Measurements from ENCODE around the gene THSD7B. TPM values are rescaled to one million over a fixed set of nuclear protein-coding genes. Genes with fewer than 3 reads are reported as not detected.

Gene THSD7B
- total and polyA plus RNA-seq, 4 donors = 3.9 to 10.8 (median 4.0) TPM

- Histone ChIP-seq H3K4me3 (ENCODE audit: low read depth, low read length) (no peak overlapping the region), H3K27me3 (ENCODE audit: control insufficient read depth, insufficient read depth, low read length) (no peaks in the 10 kb centered on the region), H3K27ac (ENCODE audit: low read depth, low read length) (peak overlapping the region; percentile 34), H3K9me3 (ENCODE audit: control insufficient read depth, insufficient read depth, low read length) (no peaks in the 10 kb centered on the region), H3K36me3 (ENCODE audit: control insufficient read depth, insufficient read depth, low read length) (no peaks in the 10 kb centered on the region), H3K4me1 (ENCODE audit: control insufficient read depth, insufficient read depth, low read length) (no peaks in the 10 kb centered on the region)
- DNase-seq (ENCODE audit: low read depth in 4 of 6, low spot score in 6 of 6) = peak in 1 of 6 donors; percentile 35
- WGBS (ENCODE audit: insufficient coverage) = no CpG with 5 or more reads among the region's 6 CpGs
Measured at GRCh38 chr2:136863468-136863867, 98.1 kb downstream of the THSD7B start.

DNA sequence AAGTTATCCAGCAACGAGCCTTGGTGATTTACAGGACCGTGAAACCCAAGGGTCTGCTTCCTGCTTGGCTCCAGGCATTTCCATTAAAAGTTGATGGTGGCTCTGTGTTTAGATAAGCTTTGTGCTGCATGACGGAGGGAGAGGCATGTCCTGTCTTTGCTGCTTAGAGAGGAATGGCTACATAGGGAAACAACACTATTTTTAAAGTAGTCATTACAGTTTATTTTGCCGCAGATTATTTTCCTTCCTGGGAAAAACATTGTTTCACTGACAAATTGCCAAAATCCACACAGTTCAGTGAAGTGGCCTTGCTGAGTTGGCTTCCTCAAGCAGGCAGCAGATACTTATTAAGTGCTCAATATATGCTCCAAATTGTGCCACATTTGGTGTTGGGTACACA lies 98.5 kb downstream of the THSD7B start:
- DNase-seq (ENCODE audit: low read depth in 4 of 6, low spot score in 6 of 6) = peak in 3 of 6 donors; percentile 15 to 69 (median 28)
- Histone ChIP-seq H3K27me3 (ENCODE audit: control insufficient read depth, insufficient read depth, low read length) (no peaks in the 10 kb centered on the region), H3K36me3 (ENCODE audit: control insufficient read depth, insufficient read depth, low read length) (no peaks in the 10 kb centered on the region), H3K4me3 (ENCODE audit: low read depth, low read length) (peak overlapping the region; percentile 2), H3K9me3 (ENCODE audit: control insufficient read depth, insufficient read depth, low read length) (no peaks in the 10 kb centered on the region), H3K27ac (ENCODE audit: low read depth, low read length) (peak overlapping the region; percentile 34), H3K4me1 (ENCODE audit: control insufficient read depth, insufficient read depth, low read length) (no peaks in the 10 kb centered on the region)
- WGBS (ENCODE audit: insufficient coverage) = 56% methylated on average over 2 of the region's 4 CpGs

- Histone ChIP-seq H3K27ac (ENCODE audit: low read depth, low read length) (no peak overlapping the region), H3K27me3 (ENCODE audit: control insufficient read depth, insufficient read depth, low read length) (no peaks in the 10 kb centered on the region), H3K36me3 (ENCODE audit: control insufficient read depth, insufficient read depth, low read length) (no peaks in the 10 kb centered on the region), H3K4me3 (ENCODE audit: low read depth, low read length) (no peak overlapping the region), H3K4me1 (ENCODE audit: control insufficient read depth, insufficient read depth, low read length) (no peaks in the 10 kb centered on the region), H3K9me3 (ENCODE audit: control insufficient read depth, insufficient read depth, low read length) (no peaks in the 10 kb centered on the region)
- no peak for DNase-seq (ENCODE audit: low read depth in 4 of 6, low spot score in 6 of 6)
- WGBS (ENCODE audit: insufficient coverage) = no CpG with 5 or more reads among the region's 1 CpG
Measured at GRCh38 chr2:136871424-136871823, 106.1 kb downstream of the THSD7B start.

- no peak overlapping the region for H3K27ac ChIP-seq (ENCODE audit: low read depth, low read length)
- H3K27me3 ChIP-seq (ENCODE audit: control insufficient read depth, insufficient read depth, low read length) = no peaks in the 10 kb centered on the region
- no peaks in the 10 kb centered on the region for H3K4me1 ChIP-seq (ENCODE audit: control insufficient read depth, insufficient read depth, low read length)
- WGBS (ENCODE audit: insufficient coverage) = 81% methylated on average over 3 of the region's 6 CpGs
- no peaks in the 10 kb centered on the region for H3K9me3 ChIP-seq (ENCODE audit: control insufficient read depth, insufficient read depth, low read length)
- H3K4me3 ChIP-seq (ENCODE audit: low read depth, low read length) = no peak overlapping the region
- DNase-seq (ENCODE audit: low read depth in 4 of 6, low spot score in 6 of 6) = no peak
- no peaks in the 10 kb centered on the region for H3K36me3 ChIP-seq (ENCODE audit: control insufficient read depth, insufficient read depth, low read length)
Measured at GRCh38 chr2:136874258-136874657, 108.9 kb downstream of the THSD7B start.

GRCh38 chr2:136891100-136891499 lies 125.8 kb downstream of the THSD7B start:
- H3K4me3 ChIP-seq (ENCODE audit: low read depth, low read length) = no peak overlapping the region
- H3K36me3 ChIP-seq (ENCODE audit: control insufficient read depth, insufficient read depth, low read length) = no peaks in the 10 kb centered on the region
- no peaks in the 10 kb centered on the region for H3K27me3 ChIP-seq (ENCODE audit: control insufficient read depth, insufficient read depth, low read length)
- no peaks in the 10 kb centered on the region for H3K9me3 ChIP-seq (ENCODE audit: control insufficient read depth, insufficient read depth, low read length)
- H3K4me1 ChIP-seq (ENCODE audit: control insufficient read depth, insufficient read depth, low read length) = no peaks in the 10 kb centered on the region
- WGBS (ENCODE audit: insufficient coverage) = no CpG with 5 or more reads among the region's 1 CpG
- DNase-seq (ENCODE audit: low read depth in 4 of 6, low spot score in 6 of 6) = no peak
- H3K27ac ChIP-seq (ENCODE audit: low read depth, low read length) = no peak overlapping the region

DNA sequence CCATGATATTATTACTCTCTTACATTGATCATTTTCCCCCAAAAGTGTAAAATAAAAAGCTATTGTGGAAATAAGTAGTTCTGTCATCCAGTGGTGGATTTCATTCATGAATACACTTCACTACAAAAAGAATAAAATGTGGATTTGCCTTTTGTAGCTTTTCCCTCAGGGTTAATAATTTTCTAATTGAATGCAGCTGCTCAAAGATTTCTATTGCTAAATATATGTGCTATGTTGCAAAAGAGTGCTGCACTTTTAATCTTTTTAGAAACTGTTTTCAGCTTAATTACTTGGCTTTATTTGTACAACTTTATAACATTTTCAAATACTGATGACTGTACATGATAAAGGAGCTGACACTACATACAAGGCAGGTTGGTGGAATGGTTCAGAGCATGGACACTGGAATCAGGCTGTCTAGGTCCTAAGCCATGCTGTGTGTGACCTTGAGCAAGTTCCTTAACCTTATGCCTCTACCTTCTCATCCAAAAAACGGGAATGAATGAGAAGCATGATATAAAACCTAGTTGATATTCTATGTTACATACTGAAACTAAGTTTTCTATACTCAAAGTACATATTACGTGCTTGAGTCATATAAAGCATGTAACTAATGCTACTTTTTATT lies 128.8 kb downstream of the THSD7B start:
- no peaks in the 10 kb centered on the region for H3K36me3 ChIP-seq (ENCODE audit: control insufficient read depth, insufficient read depth, low read length)
- H3K27ac ChIP-seq (ENCODE audit: low read depth, low read length) = no peak overlapping the region
- no peak overlapping the region for H3K4me3 ChIP-seq (ENCODE audit: low read depth, low read length)
- H3K27me3 ChIP-seq (ENCODE audit: control insufficient read depth, insufficient read depth, low read length) = no peaks in the 10 kb centered on the region
- no peaks in the 10 kb centered on the region for H3K9me3 ChIP-seq (ENCODE audit: control insufficient read depth, insufficient read depth, low read length)
- WGBS (ENCODE audit: insufficient coverage) = no CpG with 5 or more reads among the region's 2 CpGs
- DNase-seq (ENCODE audit: low read depth in 4 of 6, low spot score in 6 of 6) = no peak
- no peaks in the 10 kb centered on the region for H3K4me1 ChIP-seq (ENCODE audit: control insufficient read depth, insufficient read depth, low read length)

GRCh38 chr2:136901732-136902131 lies 136.4 kb downstream of the THSD7B start:
- Histone ChIP-seq H3K4me1 (ENCODE audit: control insufficient read depth, insufficient read depth, low read length) (no peaks in the 10 kb centered on the region), H3K27me3 (ENCODE audit: control insufficient read depth, insufficient read depth, low read length) (no peaks in the 10 kb centered on the region), H3K27ac (ENCODE audit: low read depth, low read length) (no peak overlapping the region), H3K9me3 (ENCODE audit: control insufficient read depth, insufficient read depth, low read length) (no peaks in the 10 kb centered on the region), H3K4me3 (ENCODE audit: low read depth, low read length) (no peak overlapping the region), H3K36me3 (ENCODE audit: control insufficient read depth, insufficient read depth, low read length) (no peaks in the 10 kb centered on the region)
- no CpG with 5 or more reads among the region's 4 CpGs for WGBS (ENCODE audit: insufficient coverage)
- no peak for DNase-seq (ENCODE audit: low read depth in 4 of 6, low spot score in 6 of 6)

DNA sequence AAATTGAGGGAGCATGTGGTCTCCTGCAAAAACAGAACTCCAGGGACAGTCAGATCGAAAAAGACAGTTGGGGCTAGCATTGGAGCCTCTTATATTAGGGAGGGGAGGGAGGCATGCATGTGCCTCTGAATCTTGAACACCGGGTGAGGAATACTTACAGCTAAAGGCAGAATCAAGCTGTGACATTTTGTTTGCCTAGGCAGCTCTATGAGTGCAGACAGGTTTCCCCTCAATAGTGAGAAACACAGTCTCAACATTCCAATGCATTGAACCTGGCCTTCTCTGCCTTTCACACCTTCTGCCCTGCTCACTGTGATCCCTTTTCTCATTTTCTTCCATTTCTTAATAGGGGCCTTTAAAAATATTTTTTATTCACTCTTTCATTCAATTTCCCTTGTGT lies 140.4 kb downstream of the THSD7B start:
- DNase-seq (ENCODE audit: low read depth in 4 of 6, low spot score in 6 of 6) = peak in 1 of 6 donors; percentile 59
- H3K9me3 ChIP-seq (ENCODE audit: control insufficient read depth, insufficient read depth, low read length) = no peaks in the 10 kb centered on the region
- no peaks in the 10 kb centered on the region for H3K36me3 ChIP-seq (ENCODE audit: control insufficient read depth, insufficient read depth, low read length)
- no peaks in the 10 kb centered on the region for H3K4me1 ChIP-seq (ENCODE audit: control insufficient read depth, insufficient read depth, low read length)
- no peak overlapping the region for H3K4me3 ChIP-seq (ENCODE audit: low read depth, low read length)
- no peak overlapping the region for H3K27ac ChIP-seq (ENCODE audit: low read depth, low read length)
- H3K27me3 ChIP-seq (ENCODE audit: control insufficient read depth, insufficient read depth, low read length) = no peaks in the 10 kb centered on the region
- WGBS (ENCODE audit: insufficient coverage) = 50% methylated on average over 2 of the region's 2 CpGs

- Histone ChIP-seq H3K9me3 (ENCODE audit: control insufficient read depth, insufficient read depth, low read length) (no peaks in the 10 kb centered on the region), H3K4me3 (ENCODE audit: low read depth, low read length) (no peak overlapping the region), H3K27ac (ENCODE audit: low read depth, low read length) (no peak overlapping the region), H3K27me3 (ENCODE audit: control insufficient read depth, insufficient read depth, low read length) (no peaks in the 10 kb centered on the region), H3K4me1 (ENCODE audit: control insufficient read depth, insufficient read depth, low read length) (no peaks in the 10 kb centered on the region), H3K36me3 (ENCODE audit: control insufficient read depth, insufficient read depth, low read length) (no peaks in the 10 kb centered on the region)
- no peak for DNase-seq (ENCODE audit: low read depth in 4 of 6, low spot score in 6 of 6)
- WGBS (ENCODE audit: insufficient coverage) = 14% methylated on average over 1 of the region's 1 CpG
Measured at GRCh38 chr2:136909777-136910176, 144.4 kb downstream of the THSD7B start.

DNA sequence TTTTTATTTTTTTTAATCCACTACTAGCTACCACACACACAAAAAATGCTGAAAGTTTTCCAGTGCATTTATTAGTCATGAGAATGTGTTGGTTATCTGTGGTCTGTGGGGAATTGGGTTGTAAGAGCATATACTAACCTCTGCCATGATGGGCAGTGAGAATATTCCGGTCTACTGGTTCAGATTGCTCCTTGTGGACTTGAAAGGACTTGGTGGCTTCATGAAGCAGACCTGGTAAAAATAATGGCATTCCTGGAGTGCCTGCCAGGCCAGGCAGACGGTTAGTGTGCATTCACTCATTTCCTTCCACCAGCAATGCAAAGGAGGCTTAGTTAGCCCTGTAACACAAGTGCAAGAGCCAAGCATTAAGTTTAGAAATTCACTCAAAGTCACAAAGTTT lies 150.8 kb downstream of the THSD7B start:
- WGBS (ENCODE audit: insufficient coverage) = 75% methylated on average over 2 of the region's 2 CpGs
- Histone ChIP-seq H3K9me3 (ENCODE audit: control insufficient read depth, insufficient read depth, low read length) (peaks cover 6% of the 10 kb centered on the region), H3K27me3 (ENCODE audit: control insufficient read depth, insufficient read depth, low read length) (no peaks in the 10 kb centered on the region), H3K4me3 (ENCODE audit: low read depth, low read length) (no peak overlapping the region), H3K27ac (ENCODE audit: low read depth, low read length) (no peak overlapping the region), H3K4me1 (ENCODE audit: control insufficient read depth, insufficient read depth, low read length) (no peaks in the 10 kb centered on the region), H3K36me3 (ENCODE audit: control insufficient read depth, insufficient read depth, low read length) (no peaks in the 10 kb centered on the region)
- DNase-seq (ENCODE audit: low read depth in 4 of 6, low spot score in 6 of 6) = no peak

Data from spinal cord (tissue), 10 donors.